ENCODE results near the gene CNTNAP2.

CNTNAP2 gene

GRCh38 chr7:147640821-147641220 is 1524.2 kb downstream of the CNTNAP2 start:
- Histone ChIP-seq H3K4me3 (ENCODE audit: insufficient read length, low read depth) (no peak overlapping the region), H3K9me3 (ENCODE audit: insufficient read depth, low read length) (no peaks in the 10 kb centered on the region), H3K4me1 (ENCODE audit: insufficient read depth, insufficient read length) (peaks cover 6% of the 10 kb centered on the region), H3K27me3 (ENCODE audit: insufficient read depth, insufficient read length) (no peaks in the 10 kb centered on the region), H3K9ac (ENCODE audit: insufficient read length, low read depth) (no peak overlapping the region), H3K36me3 (ENCODE audit: insufficient read depth, insufficient read length, low read length) (no peaks in the 10 kb centered on the region)
- no peak for DNase-seq (ENCODE audit: low read depth, low spot score)
- TF ChIP-seq YY1 (IDR thresholded peaks at IDR 0.05; ENCODE audit: insufficient read depth, insufficient read length), result no peak
- TF ChIP-seq ZNF274 (IDR thresholded peaks at IDR 0.05; ENCODE audit: low read depth, low read length), result no peak
- TF ChIP-seq SUZ12 (IDR thresholded peaks at IDR 0.05; ENCODE audit: extremely low read depth, insufficient read depth, insufficient read length), result no peak

- Histone ChIP-seq H3K4me3 (ENCODE audit: insufficient read length, low read depth) (no peak overlapping the region), H3K4me1 (ENCODE audit: insufficient read depth, insufficient read length) (no peaks in the 10 kb centered on the region), H3K9me3 (ENCODE audit: insufficient read depth, low read length) (no peaks in the 10 kb centered on the region), H3K27me3 (ENCODE audit: insufficient read depth, insufficient read length) (no peaks in the 10 kb centered on the region), H3K36me3 (ENCODE audit: insufficient read depth, insufficient read length, low read length) (no peaks in the 10 kb centered on the region), H3K9ac (ENCODE audit: insufficient read length, low read depth) (no peak overlapping the region)
- no peak for DNase-seq (ENCODE audit: low read depth, low spot score)
- TF ChIP-seq SUZ12 (IDR thresholded peaks at IDR 0.05; ENCODE audit: extremely low read depth, insufficient read depth, insufficient read length), result no peak
- TF ChIP-seq YY1 (IDR thresholded peaks at IDR 0.05; ENCODE audit: insufficient read depth, insufficient read length), result no peak
- TF ChIP-seq ZNF274 (IDR thresholded peaks at IDR 0.05; ENCODE audit: low read depth, low read length), result no peak
Observed at GRCh38 chr7:147646568-147646967, 1530.0 kb downstream of the CNTNAP2 start.

- TF ChIP-seq SUZ12 (IDR thresholded peaks at IDR 0.05; ENCODE audit: extremely low read depth, insufficient read depth, insufficient read length) (no peak), YY1 (IDR thresholded peaks at IDR 0.05; ENCODE audit: insufficient read depth, insufficient read length) (no peak), ZNF274 (IDR thresholded peaks at IDR 0.05; ENCODE audit: low read depth, low read length) (no peak)
- Histone ChIP-seq H3K4me3 (ENCODE audit: insufficient read length, low read depth) (no peak overlapping the region), H3K9me3 (ENCODE audit: insufficient read depth, low read length) (no peaks in the 10 kb centered on the region), H3K4me1 (ENCODE audit: insufficient read depth, insufficient read length) (no peaks in the 10 kb centered on the region), H3K27me3 (ENCODE audit: insufficient read depth, insufficient read length) (no peaks in the 10 kb centered on the region), H3K9ac (ENCODE audit: insufficient read length, low read depth) (no peak overlapping the region), H3K36me3 (ENCODE audit: insufficient read depth, insufficient read length, low read length) (no peaks in the 10 kb centered on the region)
- no peak for DNase-seq (ENCODE audit: low read depth, low spot score)
Observed at GRCh38 chr7:147650991-147651390, 1534.4 kb downstream of the CNTNAP2 start.

- no peaks in the 10 kb centered on the region for H3K9me3 ChIP-seq (ENCODE audit: insufficient read depth, low read length)
- no peaks in the 10 kb centered on the region for H3K36me3 ChIP-seq (ENCODE audit: insufficient read depth, insufficient read length, low read length)
- H3K27me3 ChIP-seq (ENCODE audit: insufficient read depth, insufficient read length), result no peaks in the 10 kb centered on the region
- no peak for TF ChIP-seq SUZ12 (IDR thresholded peaks at IDR 0.05; ENCODE audit: extremely low read depth, insufficient read depth, insufficient read length)
- TF ChIP-seq ZNF274 (IDR thresholded peaks at IDR 0.05; ENCODE audit: low read depth, low read length), result no peak
- no peak for TF ChIP-seq YY1 (IDR thresholded peaks at IDR 0.05; ENCODE audit: insufficient read depth, insufficient read length)
- H3K4me3 ChIP-seq (ENCODE audit: insufficient read length, low read depth), result no peak overlapping the region
- no peak overlapping the region for H3K9ac ChIP-seq (ENCODE audit: insufficient read length, low read depth)
- H3K4me1 ChIP-seq (ENCODE audit: insufficient read depth, insufficient read length), result no peaks in the 10 kb centered on the region
- no peak for DNase-seq (ENCODE audit: low read depth, low spot score)
Observed at GRCh38 chr7:147651601-147652000, 1535.0 kb downstream of the CNTNAP2 start.

GRCh38 chr7:147653456-147653855 is 1536.9 kb downstream of the CNTNAP2 start:
- no peak overlapping the region for H3K4me3 ChIP-seq (ENCODE audit: insufficient read length, low read depth)
- H3K4me1 ChIP-seq (ENCODE audit: insufficient read depth, insufficient read length), result no peaks in the 10 kb centered on the region
- no peaks in the 10 kb centered on the region for H3K36me3 ChIP-seq (ENCODE audit: insufficient read depth, insufficient read length, low read length)
- DNase-seq (ENCODE audit: low read depth, low spot score), result no peak
- H3K9me3 ChIP-seq (ENCODE audit: insufficient read depth, low read length), result no peaks in the 10 kb centered on the region
- TF ChIP-seq YY1 (IDR thresholded peaks at IDR 0.05; ENCODE audit: insufficient read depth, insufficient read length) (no peak), ZNF274 (IDR thresholded peaks at IDR 0.05; ENCODE audit: low read depth, low read length) (no peak), SUZ12 (IDR thresholded peaks at IDR 0.05; ENCODE audit: extremely low read depth, insufficient read depth, insufficient read length) (no peak)
- no peak overlapping the region for H3K9ac ChIP-seq (ENCODE audit: insufficient read length, low read depth)
- no peaks in the 10 kb centered on the region for H3K27me3 ChIP-seq (ENCODE audit: insufficient read depth, insufficient read length)

GRCh38 chr7:147658392-147658967 is 1541.9 kb downstream of the CNTNAP2 start:
- TF ChIP-seq SUZ12 (IDR thresholded peaks at IDR 0.05; ENCODE audit: extremely low read depth, insufficient read depth, insufficient read length), result no peak
- no peak for TF ChIP-seq ZNF274 (IDR thresholded peaks at IDR 0.05; ENCODE audit: low read depth, low read length)
- no peak for TF ChIP-seq YY1 (IDR thresholded peaks at IDR 0.05; ENCODE audit: insufficient read depth, insufficient read length)
- Histone ChIP-seq H3K36me3 (ENCODE audit: insufficient read depth, insufficient read length, low read length) (no peaks in the 10 kb centered on the region), H3K27me3 (ENCODE audit: insufficient read depth, insufficient read length) (no peaks in the 10 kb centered on the region), H3K9me3 (ENCODE audit: insufficient read depth, low read length) (no peaks in the 10 kb centered on the region), H3K4me1 (ENCODE audit: insufficient read depth, insufficient read length) (no peaks in the 10 kb centered on the region), H3K4me3 (ENCODE audit: insufficient read length, low read depth) (no peak overlapping the region), H3K9ac (ENCODE audit: insufficient read length, low read depth) (no peak overlapping the region)
- DNase-seq (ENCODE audit: low read depth, low spot score), result no peak

- no peaks in the 10 kb centered on the region for H3K4me1 ChIP-seq (ENCODE audit: insufficient read depth, insufficient read length)
- H3K4me3 ChIP-seq (ENCODE audit: insufficient read length, low read depth), result no peak overlapping the region
- H3K9ac ChIP-seq (ENCODE audit: insufficient read length, low read depth), result no peak overlapping the region
- H3K36me3 ChIP-seq (ENCODE audit: insufficient read depth, insufficient read length, low read length), result no peaks in the 10 kb centered on the region
- H3K9me3 ChIP-seq (ENCODE audit: insufficient read depth, low read length), result no peaks in the 10 kb centered on the region
- TF ChIP-seq SUZ12 (IDR thresholded peaks at IDR 0.05; ENCODE audit: extremely low read depth, insufficient read depth, insufficient read length) (no peak), ZNF274 (IDR thresholded peaks at IDR 0.05; ENCODE audit: low read depth, low read length) (no peak)
- no peak for DNase-seq (ENCODE audit: low read depth, low spot score)
- H3K27me3 ChIP-seq (ENCODE audit: insufficient read depth, insufficient read length), result no peaks in the 10 kb centered on the region
Observed at GRCh38 chr7:147659036-147659995, 1542.7 kb downstream of the CNTNAP2 start.
